HG03095 (cell line): ENCODE data around the gene COA3.

Source experiments
- ATAC-seq: cut with Tn5 transposase; IDR thresholded peaks from one replicate; pipeline ENCODE4 v1.9.1; 2021; ENCODE audit warnings: moderate library complexity; ENCODE audit not compliant: unreplicated experiment

Gene COA3

GRCh38 chr17:42754782-42755181 is 43.7 kb downstream of the COA3 start:
- no peak for ATAC-seq

- ATAC-seq = no peak
Observed at GRCh38 chr17:42751628-42752027, 46.9 kb downstream of the COA3 start.

- ATAC-seq = no peak
Observed at GRCh38 chr17:42750739-42751344, 47.7 kb downstream of the COA3 start.

- ATAC-seq = no peak
Observed at GRCh38 chr17:42748908-42749798, 49.4 kb downstream of the COA3 start.

- no peak for ATAC-seq
Observed at GRCh38 chr17:42748202-42748907, 50.1 kb downstream of the COA3 start.
